Measurements from ENCODE around the gene CTNNA3.

Gene CTNNA3

DNA sequence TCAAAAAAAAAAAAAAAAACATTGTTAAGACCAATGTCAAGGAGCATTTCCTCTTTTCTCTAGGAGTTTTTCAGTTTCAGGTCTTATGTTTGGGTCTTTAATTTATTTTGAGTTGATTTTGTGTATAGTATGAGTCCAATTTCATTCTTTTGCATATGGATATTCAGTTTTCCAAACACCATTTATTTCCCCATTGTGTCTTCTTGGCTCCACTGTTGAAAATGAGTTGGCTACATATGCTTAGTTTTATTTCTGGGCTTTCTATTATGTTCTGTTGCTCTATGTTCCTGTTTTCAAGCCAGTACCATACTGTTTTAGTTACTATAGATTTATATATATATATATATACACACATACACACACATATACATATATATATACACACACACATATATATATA, 1506.7 kb downstream of the CTNNA3 start:
- Histone ChIP-seq H3K36me3 (ENCODE audit: control insufficient read depth in 2 of 2, insufficient read depth in 2 of 2, low read length in 2 of 2) (no peaks in the 10 kb centered on the region), H3K27ac (ENCODE audit: low read depth in 2 of 2, low read length in 2 of 2) (no peak overlapping the region), H3K4me3 (ENCODE audit: low read length in 2 of 2) (no peak overlapping the region), H3K9ac (ENCODE audit: low read depth in 1 of 2, low read length in 2 of 2) (no peak overlapping the region), H3K27me3 (ENCODE audit: control insufficient read depth in 2 of 2, insufficient read depth in 2 of 2, low read length in 2 of 2) (no peaks in the 10 kb centered on the region), H3K9me3 (ENCODE audit: control insufficient read depth in 2 of 2, low read length in 2 of 2) (no peaks in the 10 kb centered on the region), H3K4me1 (ENCODE audit: control insufficient read depth in 2 of 2, insufficient read depth in 2 of 2, low read length in 2 of 2) (no peaks in the 10 kb centered on the region)

DNA sequence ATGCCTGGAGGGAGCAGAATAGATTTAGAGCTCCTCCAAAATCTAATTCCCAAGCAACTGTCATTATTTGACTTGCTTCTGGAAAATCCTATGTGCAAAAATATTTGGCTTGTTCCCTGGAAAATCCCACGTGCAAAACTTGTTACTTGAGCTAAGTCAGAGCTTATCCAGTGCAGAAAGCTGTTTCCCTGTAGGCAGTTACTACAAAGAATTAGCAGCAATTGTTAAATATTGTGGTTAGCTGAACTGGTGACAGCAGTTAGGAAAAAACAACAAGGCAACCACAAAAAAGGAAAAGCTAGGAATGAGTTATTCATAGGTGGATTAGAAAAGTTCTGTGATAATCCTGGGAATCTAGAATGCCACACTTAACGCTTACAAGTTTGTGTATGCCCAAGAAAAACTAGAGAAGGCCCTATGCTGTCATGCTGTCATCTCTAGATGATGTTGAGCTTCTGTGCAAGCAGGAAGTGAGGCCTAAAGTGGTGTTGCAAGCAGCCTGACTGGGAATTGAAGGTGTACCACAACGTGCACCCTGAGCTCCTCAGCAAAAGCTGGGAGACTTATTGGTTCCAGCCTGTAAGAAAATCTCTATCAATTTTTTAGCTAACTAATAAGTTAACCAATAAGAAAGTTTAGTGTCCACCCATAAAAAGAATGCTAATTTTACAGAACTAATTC, 1508.8 kb downstream of the CTNNA3 start:
- Histone ChIP-seq H3K4me1 (ENCODE audit: control insufficient read depth in 2 of 2, insufficient read depth in 2 of 2, low read length in 2 of 2) (no peaks in the 10 kb centered on the region), H3K9ac (ENCODE audit: low read depth in 1 of 2, low read length in 2 of 2) (no peak overlapping the region), H3K27ac (ENCODE audit: low read depth in 2 of 2, low read length in 2 of 2) (no peak overlapping the region), H3K4me3 (ENCODE audit: low read length in 2 of 2) (no peak overlapping the region), H3K36me3 (ENCODE audit: control insufficient read depth in 2 of 2, insufficient read depth in 2 of 2, low read length in 2 of 2) (no peaks in the 10 kb centered on the region), H3K27me3 (ENCODE audit: control insufficient read depth in 2 of 2, insufficient read depth in 2 of 2, low read length in 2 of 2) (no peaks in the 10 kb centered on the region), H3K9me3 (ENCODE audit: control insufficient read depth in 2 of 2, low read length in 2 of 2) (no peaks in the 10 kb centered on the region)

DNA sequence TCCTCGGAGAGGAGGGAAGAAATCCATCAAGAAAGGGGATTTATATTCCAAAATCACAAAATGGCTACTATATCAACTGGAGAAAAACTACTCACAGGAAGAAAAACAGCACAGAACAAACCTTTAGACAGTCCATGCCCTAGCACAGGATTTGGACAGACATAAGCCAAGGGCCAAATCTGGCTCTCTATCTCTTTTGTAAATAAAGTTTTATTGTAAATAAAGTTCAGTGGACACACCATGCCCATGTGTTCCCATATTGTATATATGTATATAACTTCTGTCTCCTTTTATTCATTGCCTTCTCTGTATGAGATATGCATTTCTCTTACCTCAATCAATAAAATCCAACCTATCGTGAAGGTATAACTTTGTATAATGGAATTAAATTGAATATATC, 1513.0 kb downstream of the CTNNA3 start:
- H3K9ac ChIP-seq (ENCODE audit: low read depth in 1 of 2, low read length in 2 of 2), result no peak overlapping the region
- H3K4me3 ChIP-seq (ENCODE audit: low read length in 2 of 2), result no peak overlapping the region
- H3K9me3 ChIP-seq (ENCODE audit: control insufficient read depth in 2 of 2, low read length in 2 of 2), result no peaks in the 10 kb centered on the region
- H3K27ac ChIP-seq (ENCODE audit: low read depth in 2 of 2, low read length in 2 of 2), result no peak overlapping the region
- no peaks in the 10 kb centered on the region for H3K36me3 ChIP-seq (ENCODE audit: control insufficient read depth in 2 of 2, insufficient read depth in 2 of 2, low read length in 2 of 2)
- no peaks in the 10 kb centered on the region for H3K27me3 ChIP-seq (ENCODE audit: control insufficient read depth in 2 of 2, insufficient read depth in 2 of 2, low read length in 2 of 2)
- H3K4me1 ChIP-seq (ENCODE audit: control insufficient read depth in 2 of 2, insufficient read depth in 2 of 2, low read length in 2 of 2), result no peaks in the 10 kb centered on the region

- H3K9ac ChIP-seq (ENCODE audit: low read depth in 1 of 2, low read length in 2 of 2), result no peak overlapping the region
- H3K4me3 ChIP-seq (ENCODE audit: low read length in 2 of 2), result no peak overlapping the region
- H3K27ac ChIP-seq (ENCODE audit: low read depth in 2 of 2, low read length in 2 of 2), result no peak overlapping the region
- no peaks in the 10 kb centered on the region for H3K27me3 ChIP-seq (ENCODE audit: control insufficient read depth in 2 of 2, insufficient read depth in 2 of 2, low read length in 2 of 2)
- no peaks in the 10 kb centered on the region for H3K36me3 ChIP-seq (ENCODE audit: control insufficient read depth in 2 of 2, insufficient read depth in 2 of 2, low read length in 2 of 2)
- H3K9me3 ChIP-seq (ENCODE audit: control insufficient read depth in 2 of 2, low read length in 2 of 2), result no peaks in the 10 kb centered on the region
- no peaks in the 10 kb centered on the region for H3K4me1 ChIP-seq (ENCODE audit: control insufficient read depth in 2 of 2, insufficient read depth in 2 of 2, low read length in 2 of 2)
Observed at GRCh38 chr10:66180581-66181318, 1515.2 kb downstream of the CTNNA3 start.

DNA sequence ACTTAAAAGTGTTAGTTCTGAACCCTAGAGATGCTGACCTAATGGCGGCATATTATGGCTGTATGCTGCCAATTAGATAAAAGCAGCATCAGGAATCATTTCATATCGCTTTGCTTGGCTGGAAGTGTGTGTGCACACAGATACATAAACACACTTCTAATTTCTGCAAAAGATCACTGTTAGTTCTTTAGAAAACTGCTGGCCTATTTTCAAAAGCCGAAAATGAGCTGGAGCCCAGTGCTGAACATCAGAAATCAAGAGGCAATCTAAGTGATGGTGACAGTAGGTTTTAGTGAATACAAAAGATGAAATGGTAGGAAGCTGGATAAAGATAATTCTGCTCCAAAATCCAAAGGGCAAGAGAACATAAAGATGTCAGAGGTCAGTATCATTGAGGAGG, 1516.0 kb downstream of the CTNNA3 start:
- no peak overlapping the region for H3K9ac ChIP-seq (ENCODE audit: low read depth in 1 of 2, low read length in 2 of 2)
- H3K4me1 ChIP-seq (ENCODE audit: control insufficient read depth in 2 of 2, insufficient read depth in 2 of 2, low read length in 2 of 2), result no peaks in the 10 kb centered on the region
- H3K36me3 ChIP-seq (ENCODE audit: control insufficient read depth in 2 of 2, insufficient read depth in 2 of 2, low read length in 2 of 2), result no peaks in the 10 kb centered on the region
- H3K9me3 ChIP-seq (ENCODE audit: control insufficient read depth in 2 of 2, low read length in 2 of 2), result no peaks in the 10 kb centered on the region
- H3K27me3 ChIP-seq (ENCODE audit: control insufficient read depth in 2 of 2, insufficient read depth in 2 of 2, low read length in 2 of 2), result no peaks in the 10 kb centered on the region
- no peak overlapping the region for H3K27ac ChIP-seq (ENCODE audit: low read depth in 2 of 2, low read length in 2 of 2)
- no peak overlapping the region for H3K4me3 ChIP-seq (ENCODE audit: low read length in 2 of 2)

DNA sequence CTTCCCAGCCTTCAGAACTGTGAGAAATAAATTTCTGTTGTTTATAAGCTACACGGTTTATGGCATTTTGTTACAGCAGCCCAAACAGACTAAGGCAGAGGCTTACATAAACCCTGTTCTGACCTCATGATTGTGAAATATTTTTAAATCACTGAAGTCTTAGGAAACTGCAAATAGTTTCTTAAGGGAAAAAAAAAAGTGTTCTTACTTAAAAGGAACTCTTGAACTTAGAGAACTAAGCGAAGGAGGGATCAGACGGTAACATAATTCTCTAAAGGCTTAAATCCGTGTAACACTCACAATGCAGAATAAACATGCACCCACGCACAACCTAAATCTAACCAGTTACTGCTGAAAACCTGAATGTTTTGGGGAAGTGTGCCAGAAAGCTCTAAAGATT, 1519.2 kb downstream of the CTNNA3 start:
- Histone ChIP-seq H3K4me1 (ENCODE audit: control insufficient read depth in 2 of 2, insufficient read depth in 2 of 2, low read length in 2 of 2) (no peaks in the 10 kb centered on the region), H3K27ac (ENCODE audit: low read depth in 2 of 2, low read length in 2 of 2) (no peak overlapping the region), H3K9me3 (ENCODE audit: control insufficient read depth in 2 of 2, low read length in 2 of 2) (no peaks in the 10 kb centered on the region), H3K36me3 (ENCODE audit: control insufficient read depth in 2 of 2, insufficient read depth in 2 of 2, low read length in 2 of 2) (no peaks in the 10 kb centered on the region), H3K27me3 (ENCODE audit: control insufficient read depth in 2 of 2, insufficient read depth in 2 of 2, low read length in 2 of 2) (no peaks in the 10 kb centered on the region), H3K4me3 (ENCODE audit: low read length in 2 of 2) (no peak overlapping the region), H3K9ac (ENCODE audit: low read depth in 1 of 2, low read length in 2 of 2) (no peak overlapping the region)

GRCh38 chr10:66167816-66168215, 1528.2 kb downstream of the CTNNA3 start:
- Histone ChIP-seq H3K27me3 (ENCODE audit: control insufficient read depth in 2 of 2, insufficient read depth in 2 of 2, low read length in 2 of 2) (no peaks in the 10 kb centered on the region), H3K27ac (ENCODE audit: low read depth in 2 of 2, low read length in 2 of 2) (no peak overlapping the region), H3K4me3 (ENCODE audit: low read length in 2 of 2) (no peak overlapping the region), H3K9me3 (ENCODE audit: control insufficient read depth in 2 of 2, low read length in 2 of 2) (no peaks in the 10 kb centered on the region), H3K4me1 (ENCODE audit: control insufficient read depth in 2 of 2, insufficient read depth in 2 of 2, low read length in 2 of 2) (no peaks in the 10 kb centered on the region), H3K9ac (ENCODE audit: low read depth in 1 of 2, low read length in 2 of 2) (no peak overlapping the region), H3K36me3 (ENCODE audit: control insufficient read depth in 2 of 2, insufficient read depth in 2 of 2, low read length in 2 of 2) (no peaks in the 10 kb centered on the region)

DNA sequence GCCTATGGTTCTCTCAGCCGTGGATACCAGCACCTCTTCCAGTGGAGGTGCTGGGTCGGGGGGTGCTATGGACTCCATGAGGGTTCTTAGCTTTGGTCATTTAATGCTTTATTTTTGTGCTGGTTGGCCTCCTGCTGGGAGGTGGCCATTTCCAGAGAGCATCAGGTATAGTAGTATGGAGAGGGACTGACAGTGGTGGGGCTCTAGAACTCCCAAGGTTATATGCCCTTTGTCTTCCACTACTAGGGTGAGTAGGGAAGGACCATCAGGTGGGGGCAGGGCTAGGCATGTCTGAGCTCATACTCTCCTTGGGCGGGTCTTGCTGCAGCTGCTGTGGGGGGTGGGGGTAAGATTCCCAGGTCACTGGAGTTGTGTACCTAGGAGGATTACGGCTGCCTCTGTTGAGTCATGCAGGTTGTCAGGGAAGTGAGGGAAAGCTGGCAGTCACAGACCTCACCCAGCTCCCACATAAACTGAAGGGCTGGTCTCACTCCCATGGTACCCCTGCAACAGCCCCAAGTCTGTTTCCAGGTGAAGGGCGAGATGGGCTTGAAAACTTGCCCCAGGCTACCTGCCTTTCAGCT, 1533.3 kb downstream of the CTNNA3 start:
- no peaks in the 10 kb centered on the region for H3K27me3 ChIP-seq (ENCODE audit: control insufficient read depth in 2 of 2, insufficient read depth in 2 of 2, low read length in 2 of 2)
- H3K9ac ChIP-seq (ENCODE audit: low read depth in 1 of 2, low read length in 2 of 2), result no peak overlapping the region
- H3K4me1 ChIP-seq (ENCODE audit: control insufficient read depth in 2 of 2, insufficient read depth in 2 of 2, low read length in 2 of 2), result no peaks in the 10 kb centered on the region
- H3K4me3 ChIP-seq (ENCODE audit: low read length in 2 of 2), result no peak overlapping the region
- H3K27ac ChIP-seq (ENCODE audit: low read depth in 2 of 2, low read length in 2 of 2), result no peak overlapping the region
- no peaks in the 10 kb centered on the region for H3K9me3 ChIP-seq (ENCODE audit: control insufficient read depth in 2 of 2, low read length in 2 of 2)
- H3K36me3 ChIP-seq (ENCODE audit: control insufficient read depth in 2 of 2, insufficient read depth in 2 of 2, low read length in 2 of 2), result no peaks in the 10 kb centered on the region

DNA sequence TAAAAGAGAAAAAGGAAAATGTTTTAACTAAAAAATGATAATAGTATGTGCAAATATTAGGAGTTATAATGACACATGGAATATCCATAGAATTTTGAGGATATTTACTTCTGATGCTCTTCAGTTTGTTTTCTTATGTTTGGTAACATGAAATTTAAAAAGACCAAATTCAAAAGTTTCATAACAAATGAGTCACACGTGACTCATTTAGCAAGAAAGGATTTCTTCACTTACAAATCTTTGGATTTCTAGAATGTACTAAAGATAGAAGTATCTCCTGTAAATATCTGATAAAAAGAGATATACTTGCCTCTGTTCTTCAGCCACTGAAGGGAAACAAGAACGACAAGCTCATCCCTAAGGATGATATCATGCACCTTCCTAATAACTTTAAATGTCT, 1544.6 kb downstream of the CTNNA3 start:
- Histone ChIP-seq H3K27ac (ENCODE audit: low read depth in 2 of 2, low read length in 2 of 2) (no peak overlapping the region), H3K36me3 (ENCODE audit: control insufficient read depth in 2 of 2, insufficient read depth in 2 of 2, low read length in 2 of 2) (no peaks in the 10 kb centered on the region), H3K9me3 (ENCODE audit: control insufficient read depth in 2 of 2, low read length in 2 of 2) (no peaks in the 10 kb centered on the region), H3K4me1 (ENCODE audit: control insufficient read depth in 2 of 2, insufficient read depth in 2 of 2, low read length in 2 of 2) (no peaks in the 10 kb centered on the region), H3K9ac (ENCODE audit: low read depth in 1 of 2, low read length in 2 of 2) (no peak overlapping the region), H3K27me3 (ENCODE audit: control insufficient read depth in 2 of 2, insufficient read depth in 2 of 2, low read length in 2 of 2) (no peaks in the 10 kb centered on the region), H3K4me3 (ENCODE audit: low read length in 2 of 2) (no peak overlapping the region)

GRCh38 chr10:66148312-66148711, 1547.7 kb downstream of the CTNNA3 start:
- Histone ChIP-seq H3K4me1 (ENCODE audit: control insufficient read depth in 2 of 2, insufficient read depth in 2 of 2, low read length in 2 of 2) (no peaks in the 10 kb centered on the region), H3K27ac (ENCODE audit: low read depth in 2 of 2, low read length in 2 of 2) (no peak overlapping the region)

More at GRCh38 chr10:66148312-66148711, 1547.7 kb downstream of the CTNNA3 start:
- H3K36me3 ChIP-seq (ENCODE audit: control insufficient read depth in 2 of 2, insufficient read depth in 2 of 2, low read length in 2 of 2), result no peaks in the 10 kb centered on the region
- no peak overlapping the region for H3K9ac ChIP-seq (ENCODE audit: low read depth in 1 of 2, low read length in 2 of 2)
- H3K9me3 ChIP-seq (ENCODE audit: control insufficient read depth in 2 of 2, low read length in 2 of 2), result no peaks in the 10 kb centered on the region
- H3K4me3 ChIP-seq (ENCODE audit: low read length in 2 of 2), result no peak overlapping the region
- no peaks in the 10 kb centered on the region for H3K27me3 ChIP-seq (ENCODE audit: control insufficient read depth in 2 of 2, insufficient read depth in 2 of 2, low read length in 2 of 2)
